ENCODE data around the gene MAPKAP1. TPM values are rescaled to one million over a fixed set of nuclear protein-coding genes. Genes with fewer than 3 reads are reported as not detected.

Gene MAPKAP1
- total and polyA plus RNA-seq, 9 of the 15 experiments (the other 6 are each of a cell fraction or from before 2014, with no cell fraction given) = 2.6 to 82.1 (median 61.1) TPM

- no peak for TF ChIP-seq ZBTB49 (CRISPR knock-in tag; IDR thresholded peaks at IDR 0.05; ENCODE audit: borderline replicate concordance)
- no peak for TF ChIP-seq ZNF263 (CRISPR knock-in tag; IDR thresholded peaks at IDR 0.05; ENCODE audit: borderline replicate concordance)
- TF ChIP-seq CHD2 (IDR thresholded peaks at IDR 0.05; ENCODE audit: low read depth, low read length) = no peak
- no peak for TF ChIP-seq ZBTB33 (CRISPR knock-in tag; IDR thresholded peaks at IDR 0.05)
- TF ChIP-seq DACH1 (IDR thresholded peaks at IDR 0.05; ENCODE audit: partially characterized antibody) = peak; percentile 64
- peak; percentile 88 for TF ChIP-seq GATA2 (CRISPR knock-in tag; IDR thresholded peaks at IDR 0.05)
- no peak for TF ChIP-seq ZNF589 (CRISPR knock-in tag; IDR thresholded peaks at IDR 0.05; ENCODE audit: low read depth)
- no peak for TF ChIP-seq ZNF507 (tag; conservative IDR thresholded peaks at IDR 0.05)
- TF ChIP-seq CAMTA2 (CRISPR knock-in tag; conservative IDR thresholded peaks at IDR 0.05) = no peak
- no peak for TF ChIP-seq KDM5B (IDR thresholded peaks at IDR 0.05; ENCODE audit: insufficient replicate concordance, low read depth, low read length)
- no peak for TF ChIP-seq RAD51 (IDR thresholded peaks at IDR 0.05; ENCODE audit: borderline replicate concordance, low read depth)
- TF ChIP-seq TOE1 (IDR thresholded peaks at IDR 0.05; ENCODE audit: borderline replicate concordance) = no peak
- no peak for TF ChIP-seq TOE1 (CRISPR knock-in tag; IDR thresholded peaks at IDR 0.05; ENCODE audit: borderline replicate concordance, low read depth)
- no peak; the same call in 1 of the 2 replicates for TF ChIP-seq JUN (IDR thresholded peaks at IDR 0.05; ENCODE audit: borderline replicate concordance, low read depth, low read length)
- no peak for TF ChIP-seq JUN (CRISPR knock-in tag; IDR thresholded peaks at IDR 0.05; ENCODE audit: borderline replicate concordance)
- TF ChIP-seq ELF2 (CRISPR knock-in tag; IDR thresholded peaks at IDR 0.05) = no peak
- no peak for TF ChIP-seq HEY1 (CRISPR knock-in tag; IDR thresholded peaks at IDR 0.05; ENCODE audit: borderline replicate concordance)
- TF ChIP-seq C11orf30 (IDR thresholded peaks at IDR 0.05; ENCODE audit: low read depth) = no peak; the same call in 1 of the 2 replicates
- no peak for TF ChIP-seq ELF1 (tag; IDR thresholded peaks at IDR 0.05)
- TF ChIP-seq SLC30A9 (CRISPR knock-in tag; IDR thresholded peaks at IDR 0.05) = no peak
- no peak for TF ChIP-seq ETV1 (tag; conservative IDR thresholded peaks at IDR 0.05; ENCODE audit: low read depth)
- TF ChIP-seq POLR3G (IDR thresholded peaks at IDR 0.05; ENCODE audit: extremely low read depth, insufficient read length, insufficient replicate concordance) = no peak
- no peak for TF ChIP-seq KAT7 (CRISPR knock-in tag; IDR thresholded peaks at IDR 0.05; ENCODE audit: borderline replicate concordance)
- TF ChIP-seq ZNF280A (IDR thresholded peaks at IDR 0.05; ENCODE audit: low read depth, partially characterized antibody) = no peak
- no peak for TF ChIP-seq ILK (tag; IDR thresholded peaks at IDR 0.05; ENCODE audit: borderline replicate concordance, low read depth)
Measured at GRCh38 chr9:125477089-125477544, 229.9 kb downstream of the MAPKAP1 start (continued).

Measured in K562 (cell line).